Stimulated activated CD4-positive, alpha-beta T cell treated with anti-CD3 and anti-CD28 coated beads, Interleukin-2, amount 100 ng/mL, for 24 hours (primary cell): Measurements from ENCODE around the gene KAZALD1.

Experiments used
- DNase-seq, 2 donors: peaks; one replicate each; pipeline ENCODE4 v3.0.0-alpha.2; 2020

Gene KAZALD1

GRCh38 chr10:101061624-101062231, at the start of gene KAZALD1:
Gene KAZALD1, plus strand, starts transcription at chr10:101061989. Its CDS starts 604 bp downstream, at chr10:101062593.
- DNase-seq = no peak

- DNase-seq = peak; percentile 84
Observed at GRCh38 chr10:101012525-101013364, 49.0 kb upstream of the KAZALD1 start.

DNA sequence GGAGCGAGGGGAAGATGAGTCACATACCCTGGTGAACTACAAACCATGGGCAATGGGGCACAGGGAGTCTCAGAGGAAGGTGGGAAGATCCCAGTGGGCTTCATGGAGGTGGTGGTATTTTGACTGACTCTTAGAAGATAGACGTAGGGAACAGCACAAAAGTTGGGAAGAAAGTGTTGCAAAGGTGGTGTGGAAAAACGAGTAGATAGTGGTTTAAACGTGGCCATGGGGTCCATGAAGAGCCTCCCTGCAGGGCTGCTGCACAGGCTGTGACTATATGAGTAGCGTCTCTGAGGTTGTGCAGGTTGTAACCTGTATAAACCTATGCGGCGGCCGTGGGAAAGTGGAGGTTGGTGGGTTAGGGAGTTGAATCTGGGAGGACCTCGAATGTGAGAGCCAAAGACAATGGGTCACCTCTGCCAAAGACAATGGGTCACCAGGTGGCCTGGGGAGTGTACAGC, 48.4 kb upstream of the KAZALD1 start:
- DNase-seq = no peak

DNA sequence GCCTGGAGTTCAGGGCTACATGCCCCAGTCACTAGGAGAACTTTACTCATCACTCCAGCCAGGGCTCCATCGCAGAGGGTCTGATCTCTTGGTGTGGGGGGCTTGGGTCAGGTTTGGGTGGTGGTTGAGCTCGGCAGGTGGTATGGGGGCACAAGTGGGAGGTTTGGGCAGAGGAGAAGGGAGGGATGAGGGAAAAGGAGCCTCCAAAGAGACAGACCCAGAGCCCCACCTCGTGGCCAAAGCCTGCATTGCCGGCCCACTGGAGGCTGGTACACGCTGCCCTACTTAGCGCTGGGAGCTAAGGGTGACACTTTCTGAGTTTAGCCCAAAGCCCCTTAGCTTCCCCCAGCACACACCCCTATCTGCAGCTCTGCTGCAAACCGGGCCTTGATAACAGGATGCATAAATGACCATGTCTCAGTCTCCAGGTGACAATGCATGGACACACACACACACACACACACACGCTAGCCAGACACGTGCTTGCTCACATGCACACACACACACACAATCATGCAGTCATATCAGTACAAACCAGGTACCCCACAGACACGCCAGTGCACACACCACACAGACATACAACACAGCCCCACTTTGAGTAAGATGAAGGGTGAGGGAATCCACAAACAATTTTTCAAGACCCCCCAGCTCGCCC, 47.4 kb upstream of the KAZALD1 start:
- peak; percentile 83 to 88 for DNase-seq

- DNase-seq = peak in 1 of 2 donors; percentile 37
Observed at GRCh38 chr10:101014966-101015581, 46.7 kb upstream of the KAZALD1 start.

DNA sequence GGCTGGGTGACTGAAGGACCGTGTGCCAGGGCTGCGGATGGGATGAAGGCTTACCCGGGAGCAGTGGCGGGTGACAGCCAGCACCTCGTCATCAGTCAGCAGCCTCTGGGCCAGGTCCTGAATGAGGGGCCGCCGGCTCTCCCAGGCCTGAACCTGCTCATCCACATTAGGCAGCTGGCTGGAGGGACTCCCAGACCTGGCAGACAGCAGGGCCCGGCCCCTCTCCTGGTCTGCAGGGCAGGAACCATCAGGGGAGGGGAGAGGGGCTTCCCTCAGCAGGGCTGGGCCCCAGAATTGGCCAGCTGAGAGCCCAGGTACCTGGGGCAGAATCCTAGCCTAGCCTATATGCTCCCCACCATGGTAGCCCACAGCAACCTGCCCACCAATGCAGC, 46.2 kb upstream of the KAZALD1 start:
- no peak for DNase-seq

DNA sequence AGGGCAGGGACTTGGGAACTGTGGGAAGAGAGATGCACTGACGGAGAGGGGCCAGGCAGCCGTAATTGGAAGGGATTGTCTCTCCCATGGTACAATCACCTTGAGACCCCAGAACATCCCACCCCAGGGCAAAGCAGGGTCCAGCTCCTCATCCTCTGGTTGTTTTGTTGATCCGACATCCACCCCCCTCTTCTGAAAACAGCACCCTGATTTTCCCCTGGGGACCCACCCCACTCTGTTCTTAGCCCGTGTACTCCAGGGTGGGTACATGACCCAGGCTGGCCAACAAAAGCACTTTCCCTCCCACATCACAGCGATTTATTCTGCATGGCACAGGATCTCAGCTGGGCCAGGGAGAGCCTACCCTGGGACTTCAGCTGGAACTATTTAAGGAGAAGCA, 45.0 kb upstream of the KAZALD1 start:
- DNase-seq = no peak

DNA sequence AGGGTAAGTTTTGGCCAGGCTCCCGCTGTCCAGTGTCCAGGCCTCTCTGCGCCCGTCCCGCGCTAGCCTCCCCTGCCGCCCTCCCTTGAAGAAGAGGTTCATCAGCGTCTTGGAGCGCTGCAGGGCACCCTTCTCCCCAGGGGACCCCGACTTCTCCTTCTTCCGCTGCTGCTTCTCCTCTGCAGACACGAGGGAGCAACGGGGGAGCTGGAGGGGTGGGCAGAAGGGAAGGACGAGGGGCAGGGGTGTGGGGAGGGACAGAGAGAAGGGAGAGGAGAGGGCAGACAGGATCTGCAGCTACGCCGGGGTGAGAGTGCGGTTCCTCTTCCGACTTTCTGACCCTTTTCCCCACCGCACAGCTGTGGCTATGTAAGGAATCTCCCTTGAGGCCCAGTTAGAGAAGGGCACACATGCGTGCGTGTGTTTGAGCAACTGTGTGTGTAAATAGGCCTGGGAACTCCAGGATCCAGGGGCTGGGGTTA, 43.6 kb upstream of the KAZALD1 start:
- DNase-seq = no peak

- peak; percentile 79 to 90 for DNase-seq
Observed at GRCh38 chr10:101018600-101019439, 43.0 kb upstream of the KAZALD1 start.

GRCh38 chr10:101019440-101019703, 42.4 kb upstream of the KAZALD1 start:
- DNase-seq = no peak

DNA sequence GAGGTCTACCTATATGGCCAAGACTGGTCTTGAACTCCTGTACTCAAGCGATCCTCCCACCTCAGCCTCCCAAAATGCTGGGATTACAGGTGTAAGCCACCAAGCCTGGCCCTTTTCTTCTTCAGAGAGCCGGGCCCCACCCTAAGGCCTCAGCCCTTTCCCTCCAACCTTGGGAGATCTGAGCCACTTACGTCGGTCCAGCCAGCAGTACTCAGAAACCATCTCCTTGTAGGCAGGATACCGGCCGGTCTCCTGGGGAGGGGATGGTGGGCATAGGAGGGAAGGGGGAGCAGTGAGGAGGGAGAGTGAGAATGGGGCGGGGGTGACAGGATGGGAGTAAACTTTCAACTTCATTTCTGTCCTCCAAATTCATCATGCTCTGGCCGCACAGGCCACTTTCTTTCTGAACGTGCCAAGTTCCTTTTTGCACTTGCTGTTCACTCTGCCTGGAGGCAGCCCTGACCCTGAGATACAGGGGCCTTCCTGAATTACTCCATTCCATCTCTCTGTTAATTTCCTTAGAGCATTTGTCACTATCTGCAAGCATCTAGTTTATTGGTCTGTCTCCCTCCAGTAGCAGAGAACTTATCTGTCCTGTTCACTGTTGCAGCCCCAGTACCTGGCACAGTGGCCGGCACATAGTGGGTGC, 41.2 kb upstream of the KAZALD1 start:
- DNase-seq = no peak

GRCh38 chr10:101021239-101021638, 40.5 kb upstream of the KAZALD1 start:
- no peak for DNase-seq

- DNase-seq = no peak
Observed at GRCh38 chr10:101021692-101022251, 40.0 kb upstream of the KAZALD1 start.

DNA sequence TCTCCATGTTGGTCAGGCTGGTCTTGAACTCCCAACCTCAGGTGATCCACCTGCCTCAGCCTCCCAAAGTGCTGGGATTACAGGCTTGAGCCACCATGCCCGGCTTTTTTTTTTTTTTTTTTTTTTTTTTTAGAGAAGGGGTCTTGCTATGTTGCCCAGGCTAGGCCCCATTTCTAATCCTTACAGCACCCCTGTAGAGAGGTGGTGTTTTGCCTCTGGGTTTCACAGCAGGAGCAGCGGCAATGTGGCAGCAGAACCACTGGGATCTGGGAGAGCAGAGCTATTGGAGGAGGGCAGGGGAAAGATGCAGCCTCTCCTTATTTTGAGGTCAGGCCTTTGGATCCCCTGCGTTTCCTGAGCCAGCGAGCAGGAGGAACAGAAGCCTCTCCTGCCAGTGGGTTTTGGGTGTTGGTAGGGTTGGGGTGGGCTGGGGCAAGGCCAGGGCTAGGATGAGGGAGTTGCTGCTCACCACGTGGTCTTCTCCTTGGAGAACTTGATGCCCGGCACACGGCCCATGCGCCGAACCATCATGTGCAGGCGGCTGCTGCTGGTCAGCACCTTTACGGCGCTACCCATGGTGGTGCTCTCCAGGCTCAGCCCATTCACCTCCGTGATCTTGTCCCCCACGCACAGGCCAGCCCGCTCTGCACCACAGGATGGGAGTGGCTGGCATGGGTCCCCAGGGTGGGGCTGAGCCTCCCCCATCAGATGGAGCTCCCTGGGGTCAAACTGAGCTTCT, 38.7 kb upstream of the KAZALD1 start:
- no peak for DNase-seq

- DNase-seq = no peak
Observed at GRCh38 chr10:101027106-101027720, 34.6 kb upstream of the KAZALD1 start.

DNA sequence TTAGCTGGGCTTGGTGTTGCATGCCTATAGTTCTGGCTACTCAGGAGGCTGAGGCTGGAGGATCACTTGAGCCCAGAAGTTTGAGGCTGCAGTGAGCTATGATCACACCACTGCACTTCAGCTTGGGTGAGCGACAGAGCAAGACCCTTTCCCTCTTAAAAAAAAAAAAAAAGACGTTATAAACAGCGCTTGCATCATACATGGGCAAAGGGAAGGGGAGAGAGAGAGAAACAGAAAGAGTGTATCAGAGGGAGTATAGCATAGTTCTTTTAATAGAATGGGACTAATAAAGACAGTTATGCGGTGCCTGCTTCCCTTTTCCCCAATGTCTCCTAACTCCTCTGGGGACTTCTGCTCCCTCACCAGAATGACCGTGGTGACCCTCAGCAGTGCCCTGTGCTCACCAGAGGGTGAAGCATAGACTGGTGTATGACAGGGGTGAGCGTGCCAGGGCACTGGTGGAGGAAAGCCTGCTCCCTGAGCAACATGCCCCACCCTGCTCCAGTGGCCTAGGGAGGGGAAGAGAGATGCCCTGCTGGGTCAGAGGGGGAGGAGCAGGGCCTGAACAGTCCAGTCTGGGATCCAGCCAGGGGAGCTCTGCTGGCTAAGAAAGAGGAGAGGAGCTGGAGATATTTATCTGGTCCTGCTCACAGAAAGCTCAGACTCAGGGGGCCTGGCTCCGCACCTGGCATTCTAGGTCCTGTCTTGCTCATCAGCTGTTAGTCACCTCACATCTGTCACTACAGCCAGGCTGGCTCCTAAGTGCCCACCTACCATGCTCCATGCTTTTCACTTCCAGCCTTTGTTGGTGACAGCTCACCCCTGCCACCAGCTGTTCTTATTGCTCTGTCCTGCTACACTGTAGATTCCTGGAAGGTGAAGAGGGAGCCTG, 33.1 kb upstream of the KAZALD1 start:
- DNase-seq = no peak

GRCh38 chr10:101029520-101030295, 32.1 kb upstream of the KAZALD1 start:
- DNase-seq = no peak

- no peak for DNase-seq
Observed at GRCh38 chr10:101030496-101031127, 31.2 kb upstream of the KAZALD1 start.
